GM18858 (cell line): Measurements from ENCODE around the gene FDX1.

Experiments used
- ATAC-seq: cut with Tn5 transposase; IDR thresholded peaks from one replicate; pipeline ENCODE4 v1.9.1; 2021; ENCODE audit not compliant: unreplicated experiment

Gene FDX1

DNA sequence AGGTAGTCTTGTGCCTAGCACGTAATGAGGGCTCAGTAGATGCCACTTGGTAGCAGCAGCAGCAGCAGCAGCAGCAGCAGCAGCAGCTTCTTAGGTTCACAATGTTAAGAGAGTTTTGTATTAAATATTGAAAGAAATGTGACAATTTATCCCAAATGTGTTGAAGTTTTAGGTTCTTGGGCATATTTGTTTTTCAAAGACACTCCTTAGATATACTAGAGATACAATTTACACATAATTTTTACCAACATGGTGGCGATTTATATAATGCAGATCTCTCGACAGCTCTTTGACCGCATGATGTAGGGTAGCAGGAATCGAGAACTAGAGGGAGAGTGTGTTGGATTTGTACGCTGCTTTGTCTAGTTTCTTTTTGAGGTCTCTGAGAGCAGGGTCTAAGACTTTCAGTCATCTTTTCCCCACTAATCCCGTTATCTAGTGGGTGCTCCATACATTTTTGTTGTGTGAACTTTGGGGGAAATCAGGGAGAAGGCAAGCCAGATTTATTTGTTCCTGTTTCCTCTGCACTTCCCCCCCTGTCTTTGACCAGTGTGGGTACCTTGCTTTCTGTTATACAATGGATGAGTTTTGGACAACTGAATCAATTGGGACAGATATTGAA is 1.4 kb downstream of the FDX1 start:
- no peak for ATAC-seq

DNA sequence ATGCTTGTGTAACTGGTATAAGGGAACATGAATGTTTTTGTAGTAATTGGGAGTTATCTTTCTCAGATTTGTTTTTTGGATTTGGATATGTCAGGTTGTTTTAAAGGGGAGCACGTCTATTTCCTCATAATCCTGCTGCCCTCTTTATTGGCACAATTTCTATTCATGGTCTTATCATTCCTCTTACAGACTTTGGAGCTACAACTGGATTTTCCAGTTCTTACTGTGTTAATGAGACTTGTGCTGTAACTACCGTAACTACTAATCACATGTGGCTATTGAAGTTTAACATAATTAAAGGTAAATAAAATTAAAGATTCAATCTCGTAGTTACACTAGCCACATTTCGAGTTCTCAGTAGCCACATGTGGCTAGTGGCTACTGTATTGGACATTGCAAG is 1.9 kb downstream of the FDX1 start:
- no peak for ATAC-seq

DNA sequence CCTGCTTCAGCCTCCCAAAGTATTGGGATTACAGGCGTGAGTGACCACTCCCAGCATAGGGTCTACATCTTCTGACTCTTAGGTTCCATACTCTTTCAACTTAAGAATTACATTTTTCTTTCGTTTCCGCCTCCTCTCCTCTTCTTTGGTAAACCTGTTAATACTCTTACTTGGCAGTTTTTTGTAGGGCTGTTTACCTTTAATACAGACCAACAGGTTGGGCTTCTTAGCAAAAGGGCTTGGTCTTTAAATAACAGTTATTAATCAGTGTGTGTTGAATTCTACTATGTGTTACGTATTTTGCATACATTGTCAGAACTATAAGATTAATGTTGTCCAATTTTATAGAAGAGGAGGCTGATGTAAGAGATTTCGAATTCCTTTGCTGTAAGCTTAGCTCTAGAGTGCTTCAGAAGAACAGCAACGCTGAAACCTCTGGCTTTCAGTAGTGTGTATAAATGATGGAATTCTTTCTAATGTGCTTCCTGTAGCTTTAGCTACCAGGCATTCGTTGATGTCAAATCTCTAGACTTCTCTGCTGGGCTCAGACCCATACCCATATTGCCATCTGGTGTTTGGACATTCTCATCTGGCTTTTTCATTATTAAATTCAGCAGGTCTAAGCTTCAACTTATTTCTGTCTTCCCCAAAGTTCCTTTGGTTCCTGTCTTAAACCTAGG is 3.1 kb downstream of the FDX1 start:
- no peak for ATAC-seq

DNA sequence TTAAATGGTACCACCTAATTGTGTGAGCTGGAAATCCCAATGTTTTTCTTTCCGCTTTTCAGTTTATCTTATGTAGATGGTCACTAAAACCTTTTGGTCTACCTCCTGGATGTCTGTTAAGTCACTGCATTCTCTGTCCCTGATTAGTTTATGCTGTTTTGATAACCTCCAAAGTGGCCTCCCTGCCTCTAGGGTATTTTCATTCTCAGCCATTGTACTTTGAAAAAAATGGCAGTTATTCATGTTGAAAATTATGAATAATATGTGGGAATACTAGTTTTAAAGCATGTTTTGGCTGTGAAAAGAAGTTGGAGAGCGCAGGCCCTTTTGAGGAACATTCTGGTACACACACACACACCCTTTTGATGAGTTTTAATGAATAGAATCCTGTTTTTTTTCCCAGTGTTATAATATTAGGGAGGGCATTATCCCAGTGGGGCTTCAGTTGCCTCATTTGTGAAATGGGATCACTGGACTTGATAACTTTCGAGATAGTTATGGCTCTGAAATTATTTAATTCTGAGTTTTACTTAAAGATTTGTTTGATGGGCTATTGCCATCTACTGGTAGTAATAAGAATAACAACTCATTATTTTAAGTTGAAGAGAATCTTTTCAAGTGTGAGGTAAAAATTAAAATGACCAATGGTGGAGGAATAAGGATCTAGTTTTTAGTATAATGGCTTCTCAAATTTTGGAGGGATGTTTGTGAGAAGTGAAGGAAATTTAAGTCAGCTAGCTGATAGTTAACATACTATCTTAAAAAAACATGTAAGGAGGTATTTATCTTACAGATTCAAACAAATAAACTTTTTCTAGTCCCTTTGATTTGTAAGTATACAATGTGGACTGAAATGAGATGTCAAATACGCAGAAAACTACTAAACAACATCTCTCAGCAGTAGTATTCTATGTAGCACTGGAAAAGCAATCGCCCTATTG is 3.9 kb downstream of the FDX1 start:
- no peak for ATAC-seq

DNA sequence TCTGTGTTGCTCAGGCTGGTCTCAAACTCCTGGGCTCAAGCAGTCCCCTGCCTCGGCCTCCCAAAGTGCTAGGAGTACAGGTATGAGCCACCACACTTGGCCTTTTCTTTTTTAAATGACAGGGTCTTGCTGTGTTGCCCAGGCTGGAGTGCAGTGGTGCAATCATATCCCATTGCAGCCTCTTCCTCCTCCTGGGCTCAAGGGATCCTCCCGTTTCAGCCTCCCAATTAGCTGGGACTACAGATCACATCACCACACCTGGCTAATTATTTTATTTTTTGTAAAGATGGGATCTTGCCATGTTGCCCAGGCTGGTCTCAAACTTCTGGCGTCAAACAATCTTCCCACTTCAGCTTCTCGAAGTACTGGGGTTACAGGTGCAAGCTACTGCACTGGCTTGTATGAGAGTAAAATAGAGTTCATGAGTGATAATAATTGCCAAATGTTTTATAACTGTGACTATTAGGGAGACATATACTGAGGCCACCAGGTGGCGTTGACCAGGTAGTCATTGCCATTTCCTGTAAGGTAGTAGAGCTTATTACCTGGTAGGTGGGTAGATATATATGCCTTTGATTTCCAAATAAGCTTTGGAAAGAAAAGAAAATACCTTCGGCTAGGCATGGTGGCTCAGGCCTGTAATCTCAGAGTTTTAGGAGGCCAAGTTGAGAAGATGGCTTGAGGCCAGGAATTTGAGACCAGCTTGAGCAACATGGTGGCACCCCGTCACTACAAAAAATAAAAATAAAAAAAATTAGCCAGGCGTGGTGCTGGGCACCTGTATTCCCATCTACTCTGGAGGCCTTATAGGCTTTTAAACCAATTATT is 5.4 kb downstream of the FDX1 start:
- ATAC-seq = no peak

DNA sequence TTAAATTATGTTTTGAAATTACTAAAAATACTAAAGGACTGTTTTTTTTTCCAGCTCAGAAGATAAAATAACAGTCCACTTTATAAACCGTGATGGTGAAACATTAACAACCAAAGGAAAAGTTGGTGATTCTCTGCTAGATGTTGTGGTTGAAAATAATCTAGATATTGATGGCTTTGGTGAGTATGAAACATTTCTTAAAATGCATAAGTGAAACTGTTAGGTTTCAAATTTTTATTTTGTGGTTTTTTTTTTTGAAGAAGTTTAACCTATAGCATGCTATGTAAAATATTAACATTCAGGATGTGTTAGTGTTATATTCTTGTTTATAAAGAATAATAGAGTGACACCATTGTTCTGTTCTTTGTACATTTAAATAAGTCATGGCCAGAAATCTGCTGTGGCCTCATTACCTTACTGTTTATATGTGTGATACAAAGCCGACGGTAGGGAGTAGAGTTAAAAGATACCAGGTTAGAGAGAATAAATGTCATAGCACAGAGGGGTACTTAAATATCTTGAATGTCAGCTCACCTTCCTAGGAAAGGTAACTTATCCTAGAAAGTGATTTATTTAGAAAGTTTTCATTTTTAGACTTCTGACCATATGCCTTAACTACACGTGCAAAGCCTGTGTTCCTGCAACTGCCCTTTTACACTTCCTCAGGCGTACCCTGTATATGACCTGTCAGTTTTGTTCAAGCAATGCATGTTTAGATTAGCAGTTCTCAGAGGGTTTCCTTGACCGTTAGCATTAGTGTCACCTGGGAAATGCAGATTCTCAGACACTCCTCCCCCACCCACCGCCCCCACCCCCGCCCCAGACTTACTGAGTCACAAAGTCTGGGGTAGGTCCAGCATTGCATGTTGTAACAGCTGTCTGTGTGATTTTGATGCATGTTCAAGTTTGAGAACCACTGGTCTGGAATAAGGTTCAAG is 6.3 kb downstream of the FDX1 start:
- no peak for ATAC-seq

DNA sequence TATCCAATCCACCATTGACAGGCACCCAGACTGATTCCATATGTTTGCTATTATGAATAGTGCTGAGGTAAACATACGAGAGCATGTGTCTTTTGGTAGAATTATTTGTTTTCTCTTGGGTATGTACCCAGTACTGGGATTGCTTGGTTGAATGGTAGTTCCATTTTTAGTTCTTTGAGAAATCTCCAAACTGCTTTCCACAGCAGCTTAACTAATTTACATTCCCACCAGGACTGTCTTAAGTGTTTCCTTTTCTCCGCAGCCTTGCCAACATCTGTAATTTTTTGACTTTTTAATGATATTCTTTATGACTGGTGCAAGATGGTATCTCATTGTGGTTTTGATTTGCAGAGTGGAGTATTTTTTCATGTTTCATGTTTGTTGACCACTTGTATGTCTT is 8.3 kb downstream of the FDX1 start:
- ATAC-seq = no peak

DNA sequence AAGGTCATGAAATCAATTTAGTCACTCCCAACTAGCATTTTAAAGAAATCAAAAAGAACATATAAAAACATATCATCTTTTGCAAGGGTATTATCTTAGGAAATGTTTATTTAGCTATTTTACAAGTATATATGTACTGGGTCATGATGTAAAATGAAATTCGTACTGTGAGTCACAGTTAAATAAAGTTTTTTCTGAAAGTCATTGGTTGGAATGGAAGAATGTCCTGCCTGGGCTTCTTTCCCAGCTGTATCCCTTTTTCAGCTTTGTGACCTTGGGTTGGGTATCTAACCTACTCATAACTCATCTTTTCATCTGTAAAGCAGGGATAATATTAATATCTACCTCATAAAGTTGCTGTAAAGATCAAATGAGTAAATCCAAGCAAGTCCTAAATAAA is 15.7 kb downstream of the FDX1 start:
- ATAC-seq = no peak

DNA sequence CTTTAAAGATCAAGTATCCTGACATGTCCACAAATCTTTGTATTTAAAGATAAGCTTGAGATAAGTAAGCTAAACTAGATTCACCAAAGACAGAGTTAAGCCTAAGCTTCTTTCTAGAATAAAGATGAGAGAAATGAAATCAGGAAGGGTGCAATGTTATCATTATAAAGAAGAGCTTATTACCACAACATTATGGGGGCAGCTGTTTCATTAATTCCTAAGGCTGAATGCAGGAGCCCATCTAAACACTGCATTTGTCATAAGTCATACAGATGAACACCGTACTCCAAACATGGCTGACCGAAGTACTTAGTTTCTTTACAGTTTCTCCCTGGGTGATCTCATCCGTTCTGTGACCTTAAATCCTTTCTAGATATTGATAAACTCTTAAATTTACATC is 16.3 kb downstream of the FDX1 start:
- no peak for ATAC-seq

DNA sequence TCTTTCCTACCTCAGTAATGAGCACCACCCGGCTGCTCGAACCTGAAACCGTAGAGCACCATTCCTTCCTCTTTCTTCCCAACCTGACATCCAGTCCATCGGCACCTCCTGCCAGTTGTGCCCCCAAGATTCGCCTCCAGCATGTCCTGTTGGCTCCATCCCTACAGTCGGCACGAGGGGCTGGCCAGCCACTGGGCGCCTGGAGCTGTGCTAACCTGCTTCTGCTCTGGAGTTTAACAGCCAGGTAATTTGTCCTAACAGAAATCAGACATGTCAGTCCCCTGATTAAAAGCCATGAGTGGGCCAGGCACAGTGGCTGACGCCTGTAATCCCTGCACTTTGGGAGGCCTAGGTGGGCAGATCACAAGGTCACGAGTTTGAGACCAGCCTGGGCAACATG is 16.8 kb downstream of the FDX1 start:
- no peak for ATAC-seq

DNA sequence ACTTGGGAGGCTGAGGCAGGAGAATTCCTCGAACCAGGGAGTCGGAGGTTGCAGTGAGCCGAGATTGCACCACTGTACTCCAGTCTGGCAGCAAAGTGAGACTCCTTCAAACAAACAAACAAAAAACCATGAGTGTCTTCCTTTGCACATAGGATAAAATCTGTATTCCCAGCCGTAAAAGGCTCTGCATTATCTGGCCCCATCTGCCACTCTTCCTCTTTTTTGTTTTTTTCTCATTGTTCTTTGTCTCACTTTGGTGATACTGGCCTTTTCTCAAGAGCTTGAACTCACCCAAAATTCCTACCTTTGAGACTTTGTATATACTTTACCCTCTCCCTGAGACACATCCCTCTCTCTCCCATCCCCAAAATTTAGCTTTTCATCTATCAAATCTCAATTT is 17.6 kb downstream of the FDX1 start:
- no peak for ATAC-seq

DNA sequence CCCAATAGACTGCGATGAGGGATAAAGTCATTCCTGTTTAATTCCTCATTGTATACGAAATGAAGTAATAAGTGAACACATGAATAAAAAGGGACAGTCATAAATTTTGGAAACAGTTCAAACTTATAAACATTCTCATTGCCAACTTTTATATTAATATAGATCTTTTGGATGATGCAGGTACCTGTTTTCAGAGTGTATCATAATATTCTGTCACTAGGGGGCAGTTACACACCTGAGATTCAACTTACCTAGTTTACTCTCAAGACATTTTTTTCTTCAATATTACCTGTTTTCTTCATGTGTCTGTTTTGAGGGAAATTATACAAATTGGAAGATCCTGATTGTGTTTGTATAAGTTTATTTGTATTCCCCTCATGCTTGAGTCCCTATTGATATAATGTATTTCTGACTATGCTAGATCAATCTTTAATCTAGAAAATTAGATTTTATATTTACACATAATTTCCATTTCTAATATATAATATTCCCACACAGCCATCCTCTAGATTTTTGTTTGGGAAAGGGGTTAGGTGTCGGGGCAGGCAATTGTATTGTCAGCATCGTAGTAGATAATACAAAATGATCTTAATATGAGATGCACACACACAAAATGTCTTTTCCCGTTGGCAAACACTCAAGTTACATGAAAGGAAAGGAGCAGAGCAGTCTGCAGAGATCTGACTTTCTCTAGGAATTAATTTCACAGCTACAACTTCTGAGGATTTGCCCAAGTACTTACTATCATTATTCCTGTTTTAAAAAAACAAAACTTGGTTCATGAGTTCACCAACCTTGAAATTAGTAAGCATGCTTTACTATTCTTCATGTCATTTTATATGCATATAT is 18.4 kb downstream of the FDX1 start:
- ATAC-seq = no peak

DNA sequence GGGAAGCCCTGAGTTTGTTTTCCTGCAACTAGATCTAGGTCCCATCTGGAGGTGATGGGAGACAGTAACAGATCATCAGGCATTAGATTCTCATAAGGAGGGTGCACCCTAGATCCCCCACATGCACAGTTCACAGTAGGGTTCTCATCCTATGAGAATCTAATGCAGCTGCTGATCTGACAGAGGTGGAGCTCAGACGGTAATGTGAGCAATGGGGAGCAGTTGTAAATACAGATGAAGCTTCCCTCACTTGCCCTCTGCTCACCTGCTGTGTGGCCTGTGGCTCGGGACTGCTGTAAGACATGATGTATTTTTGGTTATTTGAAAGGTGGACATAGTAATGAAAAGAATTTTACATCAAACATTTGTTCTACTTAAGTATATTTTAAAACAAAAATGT is 20.5 kb downstream of the FDX1 start:
- ATAC-seq = no peak

DNA sequence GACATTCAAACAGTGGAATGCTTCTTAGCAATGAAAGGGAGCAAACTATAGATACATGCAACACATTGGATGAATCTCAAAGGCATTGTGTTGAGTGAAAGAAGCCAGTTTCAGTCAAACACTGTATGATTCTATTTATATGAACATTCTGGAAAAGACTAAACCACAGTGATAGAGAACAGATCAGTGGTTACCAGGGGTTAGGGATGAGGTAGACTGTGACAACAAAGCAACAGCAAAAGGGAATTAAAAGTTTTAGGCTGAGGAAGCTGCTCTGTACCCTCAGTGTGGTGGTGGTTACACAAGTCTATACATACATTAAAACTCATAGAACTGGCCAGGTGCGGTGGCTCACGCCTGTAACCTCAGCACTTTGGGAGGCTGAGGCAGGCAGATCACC is 23.0 kb downstream of the FDX1 start:
- ATAC-seq = no peak

DNA sequence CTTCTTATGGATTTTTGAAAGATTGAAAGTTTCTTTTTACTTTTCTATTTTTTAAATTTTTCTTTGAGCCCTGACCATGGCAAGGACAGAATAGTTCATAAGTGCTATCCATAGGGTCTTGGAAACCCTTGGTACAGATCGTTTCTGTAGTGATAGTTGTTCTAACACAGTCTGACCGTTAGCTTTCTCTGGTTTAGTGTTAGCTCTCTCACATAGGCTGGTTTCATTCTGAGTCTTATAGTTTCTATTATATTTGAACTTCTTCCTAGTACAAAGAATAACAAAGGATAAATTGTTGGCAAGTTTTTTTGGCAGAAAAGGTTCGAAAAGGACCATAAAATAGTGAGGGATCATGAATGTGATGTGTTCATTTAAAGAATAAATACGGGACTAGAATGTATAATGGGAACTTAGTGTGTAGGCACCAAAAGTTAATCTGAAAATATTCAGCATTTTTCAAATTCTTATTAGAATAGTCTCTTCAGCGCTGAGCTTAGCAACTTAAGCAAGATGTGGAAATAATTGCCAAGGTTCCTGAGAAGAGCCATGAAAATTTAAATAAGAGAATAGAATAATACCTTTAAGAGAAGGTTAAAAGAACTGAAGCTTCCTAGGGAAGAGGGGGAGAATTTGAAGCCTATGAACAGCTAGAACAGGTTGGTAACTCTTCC is 24.1 kb downstream of the FDX1 start:
- peak; percentile 79 for ATAC-seq

DNA sequence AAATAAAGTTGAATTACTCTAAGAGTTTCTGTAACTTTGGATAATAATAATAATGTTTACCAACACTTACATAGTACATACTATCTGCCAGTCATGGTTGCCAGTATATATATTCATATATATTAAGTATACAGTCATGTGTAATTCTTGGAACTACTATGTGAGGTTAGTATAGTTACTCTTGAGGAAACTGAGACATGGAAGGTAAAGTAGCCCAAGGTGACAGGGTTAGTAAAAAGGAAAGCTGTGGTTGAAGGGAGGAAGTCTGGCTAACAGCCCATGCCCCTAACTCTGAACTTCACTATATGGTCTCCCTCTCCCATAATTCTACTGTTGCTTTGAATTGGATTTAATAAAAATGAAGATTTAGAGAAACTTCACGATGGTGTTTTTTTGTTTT is 24.9 kb downstream of the FDX1 start:
- peak; percentile 34 for ATAC-seq

DNA sequence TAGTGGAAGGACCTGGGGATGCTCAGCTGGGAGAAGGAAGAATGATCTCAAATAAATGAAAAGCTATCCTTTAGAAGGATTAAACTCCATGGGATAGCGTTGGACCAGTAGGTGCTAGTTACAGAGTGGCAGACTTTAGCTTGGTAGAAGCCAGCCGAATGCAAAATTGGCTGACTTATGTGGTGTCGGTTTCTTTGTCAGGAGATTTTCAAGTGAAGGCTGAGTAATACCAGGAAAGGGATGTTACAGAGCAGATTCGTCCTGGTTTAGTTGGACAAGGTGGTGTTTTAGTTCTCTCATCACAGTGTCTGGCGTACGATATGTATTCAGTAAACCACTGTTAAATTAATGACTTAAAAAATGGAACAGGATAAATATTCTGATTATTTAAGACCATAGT is 26.0 kb downstream of the FDX1 start:
- peak; percentile 55 for ATAC-seq

DNA sequence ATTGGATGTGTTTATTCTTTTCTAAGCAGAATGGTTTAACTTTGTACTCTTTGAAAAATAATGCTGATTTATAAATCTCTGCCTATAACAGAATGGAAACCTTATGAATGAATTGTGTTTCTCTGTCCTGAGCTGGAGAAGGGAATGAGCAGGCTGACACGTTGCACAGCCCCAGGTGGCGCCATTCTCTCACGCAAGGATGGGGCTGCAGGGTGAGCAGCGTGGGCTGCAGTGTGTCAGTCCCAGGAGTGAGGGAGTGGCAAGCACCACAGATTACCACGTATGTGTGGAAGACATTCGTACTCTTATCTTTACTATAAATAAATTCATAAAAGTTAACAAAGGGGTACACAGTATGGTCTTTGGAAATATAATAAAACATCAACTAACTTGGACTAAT is 33.4 kb downstream of the FDX1 start:
- ATAC-seq = no peak

DNA sequence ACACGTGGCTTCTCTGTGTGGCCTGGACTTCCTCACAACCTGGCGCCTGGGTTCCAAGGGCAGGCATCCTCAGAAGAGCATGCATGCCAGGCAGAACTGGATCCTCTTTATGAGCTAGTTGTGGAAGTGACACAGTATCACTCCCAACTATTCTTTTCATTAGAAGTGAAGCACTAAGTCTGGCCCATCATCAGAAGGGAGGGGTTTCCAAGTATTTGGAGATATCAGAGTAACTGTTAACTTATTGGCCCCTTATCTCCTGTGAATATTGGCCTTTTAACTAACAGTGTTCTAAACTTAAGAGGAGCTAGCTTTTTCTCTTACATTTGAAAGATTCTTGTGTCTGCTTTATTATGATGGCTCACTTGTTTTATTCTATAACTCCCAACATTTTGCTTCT is 35.5 kb downstream of the FDX1 start:
- ATAC-seq = no peak
